ENCODE results near the gene HTR2C. TPM values are rescaled to one million over a fixed set of nuclear protein-coding genes. Genes with fewer than 3 reads are reported as not detected.
A peak's percentile ranks its signal among the peaks of the same experiment; 100 is the strongest.
"Not testable (repeated sequence)": the region's sequence is repeated elsewhere in the genome, so short reads cannot be mapped to it uniquely, and the experiment has no call there.

HTR2C gene
- total RNA-seq, 1 donor from 2014 or later: not detected

DNA sequence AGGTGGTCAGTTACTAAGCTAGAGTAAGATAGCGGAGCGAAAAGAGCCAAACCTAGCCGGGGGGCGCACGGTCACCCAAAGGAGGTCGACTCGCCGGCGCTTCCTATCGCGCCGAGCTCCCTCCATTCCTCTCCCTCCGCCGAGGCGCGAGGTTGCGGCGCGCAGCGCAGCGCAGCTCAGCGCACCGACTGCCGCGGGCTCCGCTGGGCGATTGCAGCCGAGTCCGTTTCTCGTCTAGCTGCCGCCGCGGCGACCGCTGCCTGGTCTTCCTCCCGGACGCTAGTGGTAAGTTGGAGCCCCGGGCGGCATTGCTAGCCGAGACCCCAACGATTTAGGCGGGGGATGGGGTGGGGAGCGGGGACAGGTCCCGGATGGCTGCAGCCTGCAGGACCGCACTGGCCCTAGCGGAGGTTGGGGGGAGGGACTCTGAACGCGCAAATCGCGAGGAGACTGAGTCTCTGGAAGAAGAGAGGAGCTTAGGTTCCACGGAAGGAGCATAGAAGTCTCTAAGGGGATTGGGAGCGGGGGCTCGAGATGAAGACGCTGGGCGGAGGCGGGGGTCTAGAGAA is 573 bp downstream of the HTR2C start:
- H3K36me3 ChIP-seq: no peaks in the 10 kb centered on the region
- DNase-seq (ENCODE audit: low spot score in 2 of 2): no peak
- H3K27ac ChIP-seq: no peak overlapping the region
- intact Hi-C loops (cut with DNase I): no loop called here
- TF ChIP-seq, protein P1, sequence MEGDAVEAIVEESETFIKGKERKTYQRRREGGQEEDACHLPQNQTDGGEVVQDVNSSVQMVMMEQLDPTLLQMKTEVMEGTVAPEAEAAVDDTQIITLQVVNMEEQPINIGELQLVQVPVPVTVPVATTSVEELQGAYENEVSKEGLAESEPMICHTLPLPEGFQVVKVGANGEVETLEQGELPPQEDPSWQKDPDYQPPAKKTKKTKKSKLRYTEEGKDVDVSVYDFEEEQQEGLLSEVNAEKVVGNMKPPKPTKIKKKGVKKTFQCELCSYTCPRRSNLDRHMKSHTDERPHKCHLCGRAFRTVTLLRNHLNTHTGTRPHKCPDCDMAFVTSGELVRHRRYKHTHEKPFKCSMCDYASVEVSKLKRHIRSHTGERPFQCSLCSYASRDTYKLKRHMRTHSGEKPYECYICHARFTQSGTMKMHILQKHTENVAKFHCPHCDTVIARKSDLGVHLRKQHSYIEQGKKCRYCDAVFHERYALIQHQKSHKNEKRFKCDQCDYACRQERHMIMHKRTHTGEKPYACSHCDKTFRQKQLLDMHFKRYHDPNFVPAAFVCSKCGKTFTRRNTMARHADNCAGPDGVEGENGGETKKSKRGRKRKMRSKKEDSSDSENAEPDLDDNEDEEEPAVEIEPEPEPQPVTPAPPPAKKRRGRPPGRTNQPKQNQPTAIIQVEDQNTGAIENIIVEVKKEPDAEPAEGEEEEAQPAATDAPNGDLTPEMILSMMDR (IDR thresholded peaks at IDR 0.05): no peak
- H3K27me3 ChIP-seq: peaks cover 7% of the 10 kb centered on the region
- peak overlapping the region; percentile 25 to 48 for H3K4me3 ChIP-seq
- H3K9me3 ChIP-seq: no peaks in the 10 kb centered on the region
- H3K4me1 ChIP-seq: no peaks in the 10 kb centered on the region

DNA sequence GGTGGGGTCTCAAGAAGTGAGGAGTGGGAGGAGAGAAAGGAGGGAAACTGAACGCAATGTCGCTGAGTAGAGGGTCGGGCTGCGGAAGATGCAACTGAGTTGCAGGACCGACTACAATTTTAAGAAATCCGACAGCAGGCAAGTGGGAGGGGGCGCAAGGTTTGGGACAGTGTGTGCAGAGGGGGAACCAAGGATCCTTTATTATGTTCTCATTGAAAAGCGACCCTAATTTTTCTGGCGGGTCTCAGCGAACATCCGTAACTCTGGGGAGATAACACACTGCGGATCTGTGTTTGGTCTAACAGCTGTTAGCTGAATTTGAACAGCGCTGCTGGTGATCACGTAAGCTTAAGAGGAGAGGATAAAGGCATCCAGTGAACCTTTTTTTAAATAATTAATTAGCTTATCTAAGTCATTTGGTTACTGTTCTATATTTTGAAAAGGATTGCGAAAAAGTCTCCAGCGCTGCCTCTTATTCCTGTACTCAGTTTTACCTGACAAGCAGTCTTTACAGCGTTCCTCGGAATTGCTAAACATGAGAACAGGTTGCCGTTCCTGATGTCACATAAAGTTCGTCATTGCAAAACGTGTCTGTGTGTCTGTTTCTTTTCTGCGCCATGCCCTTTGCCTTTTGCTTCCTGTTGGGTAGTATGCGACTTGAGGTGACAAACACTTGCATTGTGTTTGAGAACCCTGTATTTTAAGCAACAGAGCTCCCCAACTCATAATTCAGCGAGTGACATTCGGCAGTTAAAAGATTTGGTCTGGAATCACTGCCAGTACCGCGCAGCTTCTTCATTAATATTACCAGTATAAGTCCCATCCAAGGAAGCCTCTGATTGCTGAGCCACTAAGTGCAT is 1.3 kb downstream of the HTR2C start:
- DNase-seq (ENCODE audit: low spot score in 2 of 2): no peak
- intact Hi-C loops (cut with DNase I): no loop called here
- TF ChIP-seq, protein P1 (IDR thresholded peaks at IDR 0.05): no peak
- Histone ChIP-seq H3K9me3 (no peaks in the 10 kb centered on the region), H3K27me3 (peaks cover 7% of the 10 kb centered on the region), H3K4me1 (no peaks in the 10 kb centered on the region), H3K27ac (no peak overlapping the region), H3K4me3 (no peak overlapping the region), H3K36me3 (no peaks in the 10 kb centered on the region)

DNA sequence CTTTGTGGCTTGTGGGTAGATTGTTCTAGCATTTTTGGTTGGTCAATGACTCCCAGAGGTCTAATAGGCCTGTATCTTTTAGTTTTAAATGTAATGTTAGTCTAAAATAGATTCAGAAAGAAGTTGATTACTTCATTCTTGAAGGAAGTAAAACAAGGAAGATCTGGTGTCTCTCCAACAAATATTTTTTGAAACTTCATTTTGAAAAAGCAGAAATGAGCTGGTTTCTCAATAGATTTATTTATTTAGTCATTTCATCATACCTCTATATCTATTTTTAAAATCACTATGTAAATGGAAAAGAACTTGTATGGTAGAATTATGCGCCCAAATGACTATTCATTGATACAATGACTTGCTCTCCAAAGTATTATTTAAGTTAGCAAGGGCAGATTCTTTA is 7.2 kb downstream of the HTR2C start:
- Histone ChIP-seq H3K27me3 (no peaks in the 10 kb centered on the region), H3K9me3 (no peaks in the 10 kb centered on the region), H3K4me1 (no peaks in the 10 kb centered on the region), H3K36me3 (no peaks in the 10 kb centered on the region), H3K27ac (no peak overlapping the region), H3K4me3 (no peak overlapping the region)
- intact Hi-C loops (cut with DNase I): no loop called here
- no peak for DNase-seq (ENCODE audit: low spot score in 2 of 2)
- TF ChIP-seq, protein P1 (IDR thresholded peaks at IDR 0.05): no peak

DNA sequence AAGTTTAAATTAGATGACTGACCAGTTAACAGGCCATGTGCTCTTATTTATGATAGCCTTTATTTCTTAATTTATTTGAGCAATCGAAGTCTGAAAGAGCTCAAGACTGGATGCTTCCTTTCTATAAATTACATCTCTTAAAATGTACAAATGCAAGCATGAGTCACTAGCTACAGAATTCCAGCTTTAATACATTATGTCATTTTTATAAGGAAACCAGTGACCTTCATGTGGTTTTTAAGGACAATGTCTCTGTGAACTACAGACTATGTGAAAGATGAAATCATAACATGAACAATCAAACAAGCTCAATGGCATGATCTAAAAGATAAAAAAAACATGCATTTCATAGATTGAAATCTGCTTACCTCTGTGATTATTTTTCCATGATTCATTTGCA is 15.4 kb downstream of the HTR2C start:
- Histone ChIP-seq H3K27me3 (no peaks in the 10 kb centered on the region), H3K9me3 (no peaks in the 10 kb centered on the region), H3K36me3 (no peaks in the 10 kb centered on the region), H3K4me1 (no peaks in the 10 kb centered on the region), H3K27ac (no peak overlapping the region), H3K4me3 (no peak overlapping the region)
- TF ChIP-seq, protein P1 (IDR thresholded peaks at IDR 0.05): no peak
- intact Hi-C loops (cut with DNase I): no loop called here
- DNase-seq (ENCODE audit: low spot score in 2 of 2): no peak

DNA sequence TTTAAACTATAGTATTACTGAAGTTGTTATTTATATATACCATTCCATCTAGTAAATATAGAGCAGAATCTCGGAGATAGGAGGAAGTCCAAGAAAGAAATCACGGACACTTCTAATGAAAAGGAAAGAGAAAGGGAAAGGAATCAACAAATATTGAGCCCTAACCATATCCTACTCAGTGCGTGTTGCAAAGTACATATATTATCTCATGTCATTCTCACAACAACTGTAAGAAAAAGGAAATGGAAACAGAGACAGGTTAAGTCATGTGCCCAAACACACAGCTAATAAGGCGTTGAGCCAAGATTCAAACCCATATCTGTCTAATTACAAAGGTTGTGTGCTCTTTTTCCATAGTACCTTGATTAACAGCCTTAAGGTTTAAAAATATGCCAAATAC is 16.0 kb downstream of the HTR2C start:
- Histone ChIP-seq H3K36me3 (no peaks in the 10 kb centered on the region), H3K4me3 (no peak overlapping the region), H3K4me1 (no peaks in the 10 kb centered on the region), H3K27ac (no peak overlapping the region), H3K27me3 (no peaks in the 10 kb centered on the region), H3K9me3 (no peaks in the 10 kb centered on the region)
- DNase-seq (ENCODE audit: low spot score in 2 of 2): no peak
- TF ChIP-seq, protein P1 (IDR thresholded peaks at IDR 0.05): no peak
- intact Hi-C loops (cut with DNase I): no loop called here

DNA sequence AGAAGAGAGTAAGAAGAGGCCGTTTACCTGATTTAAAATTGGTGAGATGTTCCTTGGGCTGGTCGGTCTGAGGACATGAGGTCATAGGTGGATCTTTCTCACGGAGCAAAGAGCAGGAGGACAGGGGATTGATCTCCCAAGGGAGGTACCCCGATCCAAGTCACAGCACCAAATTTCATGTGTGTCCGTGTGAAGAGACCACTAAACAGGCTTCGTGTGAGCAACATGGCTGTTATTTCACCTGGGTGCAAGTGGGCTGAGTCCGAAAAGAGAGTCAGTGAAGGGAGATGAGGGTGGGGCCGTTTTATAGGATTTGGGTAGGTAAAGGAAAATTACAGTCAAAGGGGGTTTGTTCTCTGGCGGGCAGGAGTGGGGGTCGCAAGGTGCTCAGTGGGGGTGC is 22.7 kb downstream of the HTR2C start:
- intact Hi-C loops (cut with DNase I); DNase-seq (ENCODE audit: low spot score in 2 of 2); H3K27ac ChIP-seq; H3K27me3 ChIP-seq; H3K9me3 ChIP-seq; H3K4me3 ChIP-seq; H3K4me1 ChIP-seq; H3K36me3 ChIP-seq: not testable (repeated sequence)

All from ascending aorta (tissue), 2 donors.